A549 (cell line): ENCODE measurements around the gene MC2R. TPM values are rescaled to one million over a fixed set of nuclear protein-coding genes. Genes with fewer than 3 reads are reported as not detected.

Experiments used
- ATAC-seq, 2 experiments: fragments of 200-7000 bp in 1 of 2; fragments of >200 bp in 1 of 2; cut with Nextera tagmentation in 1 of 2; cut with Tn5 transposase in 1 of 2; 3 replicates each; pipeline versions ENCODE4 v1.8.0 to v1.9.1; 2018 to 2020; ENCODE audit warnings: mild to moderate bottlenecking in 1 of 2, moderate library complexity in 1 of 2
- CTCF ChIA-PET: fragments of 300-600 bp; sonication (Branson Sonifier 250); formaldehyde crosslinking; extraction: SDS; loops from one replicate; lab custom pipeline; 2021; ENCODE audit warnings: antibody characterized with exemption, inconsistent platforms; lab: Yijun Ruan, JAX
- POLR2A ChIA-PET: fragments of 350-600 bp; formaldehyde crosslinking; extraction: SDS; loops from one replicate; lab custom pipeline; 2021; ENCODE audit warnings: antibody characterized with exemption, inconsistent platforms; lab: Yijun Ruan, JAX
- DNase-seq, 2 experiments: peaks; one replicate each; pipeline versions ENCODE4 v3.0.0 to v3.0.0-alpha.2; 2011 to 2016; ENCODE audit warnings: low read depth in 1 of 2, low spot score in 1 of 2
- FAIRE-seq: peaks from 2 replicates; lab custom pipeline; 2011; peaks lifted over from hg19 to GRCh38; lab: Jason Lieb, UNC
- H3K27ac ChIP-seq, 2 experiments: fragments of >200 bp; sonication (Bioruptor Twin); formaldehyde crosslinking; 3 replicates each; pipeline ENCODE4 v1.5.1; 2016 to 2017
- H3K4me1 ChIP-seq: fragments of >200 bp; sonication (Bioruptor Twin); formaldehyde crosslinking; 3 replicates; pipeline ENCODE4 v1.6.1; 2016
- H3K4me2 ChIP-seq: fragments of >200 bp; sonication (Bioruptor Twin); formaldehyde crosslinking; 3 replicates; pipeline ENCODE4 v1.6.1; 2016
- H3K4me3 ChIP-seq: fragments of >200 bp; sonication (Bioruptor Twin); formaldehyde crosslinking; 3 replicates; pipeline ENCODE4 v1.5.1; 2016
- H3K9me3 ChIP-seq: fragments of >200 bp; sonication (Bioruptor Twin); formaldehyde crosslinking; 3 replicates; pipeline ENCODE4 v1.6.1; 2016
- E2F6 ChIP-seq: IDR thresholded peaks from 2 replicates; pipeline ENCODE4 v1.6.1; 2012; ENCODE audit warnings: low read depth, borderline replicate concordance
- EHF ChIP-seq: fragments of 250-450 bp; sonication (Bioruptor Pico); IDR thresholded peaks from 2 replicates; pipeline ENCODE4 v1.5.0; 2020; ENCODE audit warnings: mild to moderate bottlenecking
- ESRRA ChIP-seq: fragments of 150-350 bp; IDR thresholded peaks from 2 replicates; pipeline ENCODE4 v1.6.1; 2014; ENCODE audit warnings: mild to moderate bottlenecking, low read length, borderline replicate concordance
- FOXS1 ChIP-seq: fragments of 250-450 bp; sonication (Bioruptor Pico); IDR thresholded peaks from 2 replicates; pipeline ENCODE4 v1.5.0; 2020; ENCODE audit warnings: mild to moderate bottlenecking, moderate library complexity
- HOXA7 ChIP-seq: fragments of 250-450 bp; sonication (Bioruptor Pico); IDR thresholded peaks from 2 replicates; pipeline ENCODE4 v1.5.0; 2020; ENCODE audit warnings: mild to moderate bottlenecking, moderate library complexity
- HOXB13 ChIP-seq: fragments of 250-450 bp; sonication (Bioruptor Pico); IDR thresholded peaks from 2 replicates; pipeline ENCODE4 v1.5.0; 2020; ENCODE audit warnings: low read depth, mild to moderate bottlenecking, moderate library complexity
- HOXB5 ChIP-seq: fragments of 250-450 bp; sonication (Bioruptor Pico); IDR thresholded peaks from 2 replicates; pipeline ENCODE4 v1.5.0; 2020; ENCODE audit warnings: mild to moderate bottlenecking, moderate library complexity
- JUN ChIP-seq, 2 experiments: fragments of >200 bp; sonication (Bioruptor Twin); formaldehyde crosslinking; IDR thresholded peaks; 2 replicates in 1 of 2; 3 replicates in 1 of 2; pipeline ENCODE4 v1.6.1; 2016 to 2017
- NFE2L2 ChIP-seq: fragments of 150-350 bp; conservative IDR thresholded peaks from 2 replicates; pipeline ENCODE4 v1.6.1; 2014; ENCODE audit warnings: low read length
- NPAS2 ChIP-seq: fragments of 250-450 bp; sonication (Bioruptor Pico); IDR thresholded peaks from 2 replicates; pipeline ENCODE4 v1.8.0; 2022; ENCODE audit warnings: mild to moderate bottlenecking, moderate library complexity, borderline replicate concordance
- POLR2AphosphoS2 ChIP-seq: conservative IDR thresholded peaks from 2 replicates; pipeline ENCODE4 v1.6.1; 2012; ENCODE audit warnings: low read length, improper control_type of control experiment, inconsistent platforms
- RAD21 ChIP-seq, 2 experiments: fragments of >200 bp in 1 of 2; sonication (Bioruptor Twin) in 1 of 2; formaldehyde crosslinking in 1 of 2; IDR thresholded peaks in 1 of 2; conservative IDR thresholded peaks in 1 of 2; 2 replicates in 1 of 2; 3 replicates in 1 of 2; pipeline ENCODE4 v1.6.1; 2012 to 2018; ENCODE audit warnings: inconsistent platforms in 1 of 2
- SMC3 ChIP-seq: fragments of >200 bp; sonication (Bioruptor Twin); formaldehyde crosslinking; IDR thresholded peaks from 3 replicates; pipeline ENCODE4 v1.6.1; 2018; ENCODE audit warnings: inconsistent platforms
- TFCP2L1 ChIP-seq: fragments of 250-450 bp; sonication (Bioruptor Pico); IDR thresholded peaks from 2 replicates; pipeline ENCODE4 v1.5.0; 2021; ENCODE audit warnings: mild to moderate bottlenecking
- USF2 ChIP-seq: fragments of 450-650 bp; IDR thresholded peaks from 2 replicates; pipeline ENCODE4 v1.6.1; 2014; ENCODE audit warnings: antibody characterized with exemption
- WGBS: methylation state at CpG from one replicate; pipeline ENCODE4 v1.1.6; 2017; ENCODE audit errors: missing lambda C conversion rate; 5-methylcytosine and 5-hydroxymethylcytosine counted together
- polyA plus RNA-seq, 4 experiments: library from polyadenylated mRNA; depleted of rRNA in 3 of 4; stranded (reverse); fragments of >200 nt; fragmentation: RNase III in 1 of 4; extraction: RNeasy Plus Mini Kit Qiagen cat#74134 plus additional on column Dnase treatment in 1 of 4; gene quantifications; 2 replicates in 3 of 4; 3 replicates in 1 of 4; pipeline ENCODE4 v1.2.3, GENCODE V29; 2011 to 2017
- TF ChIP-seq, protein P1 (sequence below): fragments of 200-600 bp; sonication (generic); IDR thresholded peaks from 2 replicates; pipeline ENCODE4 v1.6.1; 2016; ENCODE audit warnings: antibody characterized with exemption, mild to moderate bottlenecking, moderate library complexity
- TF ChIP-seq, protein P2 (sequence below): IDR thresholded peaks from 2 replicates; pipeline ENCODE4 v1.6.1; 2012
- TF ChIP-seq, protein P3 (sequence below): fragments of 250-450 bp; sonication (Bioruptor Pico); IDR thresholded peaks from 2 replicates; pipeline ENCODE4 v1.5.0; 2021; ENCODE audit warnings: mild to moderate bottlenecking, moderate library complexity, borderline replicate concordance

MC2R gene
- polyA plus RNA-seq, 2 of the 4 experiments (the other 2 are of a cell fraction) = not detected

- DNase-seq (no peak), ATAC-seq (no peak), FAIRE-seq (no peak)
- no peaks in the 10 kb centered on the region for H3K4me1 ChIP-seq
- H3K27ac ChIP-seq = no peak overlapping the region
- H3K9me3 ChIP-seq = no peaks in the 10 kb centered on the region
- H3K4me2 ChIP-seq = no peak overlapping the region
- H3K4me3 ChIP-seq = no peak overlapping the region
- CTCF ChIA-PET = no interaction called here
- WGBS = 0% methylated on average over 1 of the region's 1 CpG
- no peak for TF ChIP-seq NFE2L2
- no peak for TF ChIP-seq ESRRA
- no peak for TF ChIP-seq NPAS2
- no peak for TF ChIP-seq EHF (CRISPR knock-in tag)
- TF ChIP-seq, protein P1, sequence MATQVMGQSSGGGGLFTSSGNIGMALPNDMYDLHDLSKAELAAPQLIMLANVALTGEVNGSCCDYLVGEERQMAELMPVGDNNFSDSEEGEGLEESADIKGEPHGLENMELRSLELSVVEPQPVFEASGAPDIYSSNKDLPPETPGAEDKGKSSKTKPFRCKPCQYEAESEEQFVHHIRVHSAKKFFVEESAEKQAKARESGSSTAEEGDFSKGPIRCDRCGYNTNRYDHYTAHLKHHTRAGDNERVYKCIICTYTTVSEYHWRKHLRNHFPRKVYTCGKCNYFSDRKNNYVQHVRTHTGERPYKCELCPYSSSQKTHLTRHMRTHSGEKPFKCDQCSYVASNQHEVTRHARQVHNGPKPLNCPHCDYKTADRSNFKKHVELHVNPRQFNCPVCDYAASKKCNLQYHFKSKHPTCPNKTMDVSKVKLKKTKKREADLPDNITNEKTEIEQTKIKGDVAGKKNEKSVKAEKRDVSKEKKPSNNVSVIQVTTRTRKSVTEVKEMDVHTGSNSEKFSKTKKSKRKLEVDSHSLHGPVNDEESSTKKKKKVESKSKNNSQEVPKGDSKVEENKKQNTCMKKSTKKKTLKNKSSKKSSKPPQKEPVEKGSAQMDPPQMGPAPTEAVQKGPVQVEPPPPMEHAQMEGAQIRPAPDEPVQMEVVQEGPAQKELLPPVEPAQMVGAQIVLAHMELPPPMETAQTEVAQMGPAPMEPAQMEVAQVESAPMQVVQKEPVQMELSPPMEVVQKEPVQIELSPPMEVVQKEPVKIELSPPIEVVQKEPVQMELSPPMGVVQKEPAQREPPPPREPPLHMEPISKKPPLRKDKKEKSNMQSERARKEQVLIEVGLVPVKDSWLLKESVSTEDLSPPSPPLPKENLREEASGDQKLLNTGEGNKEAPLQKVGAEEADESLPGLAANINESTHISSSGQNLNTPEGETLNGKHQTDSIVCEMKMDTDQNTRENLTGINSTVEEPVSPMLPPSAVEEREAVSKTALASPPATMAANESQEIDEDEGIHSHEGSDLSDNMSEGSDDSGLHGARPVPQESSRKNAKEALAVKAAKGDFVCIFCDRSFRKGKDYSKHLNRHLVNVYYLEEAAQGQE = peak; percentile 46; the same call in 1 of the 2 replicates
- TF ChIP-seq FOXS1 (CRISPR knock-in tag) = no peak
- TF ChIP-seq, protein P2, sequence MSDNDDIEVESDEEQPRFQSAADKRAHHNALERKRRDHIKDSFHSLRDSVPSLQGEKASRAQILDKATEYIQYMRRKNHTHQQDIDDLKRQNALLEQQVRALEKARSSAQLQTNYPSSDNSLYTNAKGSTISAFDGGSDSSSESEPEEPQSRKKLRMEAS = no peak
- POLR2A ChIA-PET = no interaction called here
These were observed 14.7 kb downstream of the MC2R start for GRCh38 chr18:13900633-13901032.

- Histone ChIP-seq H3K27ac (no peak overlapping the region), H3K4me3 (no peak overlapping the region), H3K4me2 (no peak overlapping the region), H3K9me3 (no peaks in the 10 kb centered on the region), H3K4me1 (no peaks in the 10 kb centered on the region)
- DNase-seq (no peak), FAIRE-seq (no peak), ATAC-seq (no peak)
- ChIA-PET CTCF (no interaction called here), POLR2A (no interaction called here)
- WGBS = 21% methylated on average over 6 of the region's 6 CpGs
- TF ChIP-seq RAD21 (conservative IDR thresholded peaks at IDR 0.05 in 1 of 2, IDR thresholded peaks at IDR 0.05 in 1 of 2) = no peak
- no peak for TF ChIP-seq E2F6
- no peak for TF ChIP-seq HOXB5
- TF ChIP-seq JUN (IDR thresholded peaks at IDR 0.05) = no peak
- TF ChIP-seq POLR2AphosphoS2 = no peak
- TF ChIP-seq, protein P3, sequence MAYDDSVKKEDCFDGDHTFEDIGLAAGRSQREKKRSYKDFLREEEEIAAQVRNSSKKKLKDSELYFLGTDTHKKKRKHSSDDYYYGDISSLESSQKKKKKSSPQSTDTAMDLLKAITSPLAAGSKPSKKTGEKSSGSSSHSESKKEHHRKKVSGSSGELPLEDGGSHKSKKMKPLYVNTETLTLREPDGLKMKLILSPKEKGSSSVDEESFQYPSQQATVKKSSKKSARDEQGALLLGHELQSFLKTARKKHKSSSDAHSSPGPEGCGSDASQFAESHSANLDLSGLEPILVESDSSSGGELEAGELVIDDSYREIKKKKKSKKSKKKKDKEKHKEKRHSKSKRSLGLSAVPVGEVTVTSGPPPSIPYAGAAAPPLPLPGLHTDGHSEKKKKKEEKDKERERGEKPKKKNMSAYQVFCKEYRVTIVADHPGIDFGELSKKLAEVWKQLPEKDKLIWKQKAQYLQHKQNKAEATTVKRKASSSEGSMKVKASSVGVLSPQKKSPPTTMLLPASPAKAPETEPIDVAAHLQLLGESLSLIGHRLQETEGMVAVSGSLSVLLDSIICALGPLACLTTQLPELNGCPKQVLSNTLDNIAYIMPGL (CRISPR knock-in tag) = no peak
- TF ChIP-seq, protein P1 = no peak
- TF ChIP-seq USF2 = no peak
- no peak for TF ChIP-seq NFE2L2
- TF ChIP-seq TFCP2L1 (CRISPR knock-in tag) = no peak
- TF ChIP-seq SMC3 = no peak
- no peak for TF ChIP-seq HOXB13 (CRISPR knock-in tag)
- no peak for TF ChIP-seq HOXA7 (CRISPR knock-in tag)
These were observed 19.8 kb downstream of the MC2R start for GRCh38 chr18:13895505-13896033.
